ENCODE measurements around the gene SBNO2. TPM values are rescaled to one million over a fixed set of nuclear protein-coding genes. Genes with fewer than 3 reads are reported as not detected.
A peak's percentile ranks its signal among the peaks of the same experiment; 100 is the strongest.

The SBNO2 gene
- total and polyA plus RNA-seq, 2 of the 4 experiments (the other 2 are of a cell fraction), result 13.4 to 40.5 TPM

DNA sequence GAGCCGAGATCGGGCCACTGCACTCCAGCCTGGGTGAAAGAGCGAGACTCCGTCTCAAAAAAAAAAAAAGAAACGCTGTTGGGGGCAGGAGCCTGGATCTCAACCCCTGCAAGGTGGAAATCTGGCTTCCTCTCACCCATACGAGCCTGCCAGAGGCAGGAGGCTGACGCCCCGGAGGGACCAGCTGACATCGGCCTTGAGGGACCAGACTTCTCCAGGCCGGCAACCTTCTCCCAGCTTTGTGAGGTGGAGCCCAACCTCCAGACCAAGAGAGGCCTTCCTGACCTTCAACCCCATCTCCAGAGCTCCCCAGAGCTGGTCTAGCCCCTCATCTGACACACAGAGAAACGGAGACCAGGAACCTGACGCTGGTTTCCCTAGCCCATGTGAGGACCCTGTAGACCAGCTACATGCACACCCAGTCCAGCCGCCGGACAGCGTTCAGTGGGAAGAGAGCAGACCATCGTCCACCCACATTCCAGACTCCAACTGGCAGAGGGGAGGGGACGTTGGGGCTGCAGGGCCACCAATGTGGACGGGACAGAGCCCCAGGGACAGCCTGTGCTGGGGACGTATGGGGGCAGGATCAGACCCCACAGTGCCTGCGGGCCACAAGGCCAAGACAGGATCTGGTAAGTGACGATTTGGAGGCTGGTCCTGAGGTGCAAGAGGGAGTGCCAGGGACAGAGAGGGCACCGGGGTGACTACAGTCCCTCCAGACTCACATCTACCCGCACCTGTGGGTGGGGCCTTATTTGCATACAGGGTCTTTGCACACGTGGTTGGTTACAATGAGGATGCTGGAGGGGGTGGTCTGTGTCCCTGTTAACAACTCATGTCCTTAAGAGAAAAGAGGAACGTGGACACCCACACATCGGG is 11.4 kb downstream of the SBNO2 start:
- intact Hi-C loops (cut with micrococcal nuclease), result no loop called here
- peaks cover 9 to 55% of the 10 kb centered on the region in 2 experiments for H3K79me1 ChIP-seq (ENCODE audit: low read depth in 1 of 2, low read length in 2 of 2)
- no peak overlapping the region for H3K4me3 ChIP-seq (ENCODE audit: insufficient read depth, low read depth, low read length)
- ATAC-seq (ENCODE audit: low read depth) (no peak), DNase-seq (no peak)
- H3K4ac ChIP-seq (ENCODE audit: low read depth, low read length), result no peak overlapping the region
- no peaks in the 10 kb centered on the region for H3K9me3 ChIP-seq (ENCODE audit: control insufficient read depth, insufficient read depth, low read length)
- H3K23ac ChIP-seq (ENCODE audit: low read depth, low read length), result no peak overlapping the region
- H2AK9ac ChIP-seq (replicated peaks; ENCODE audit: low read depth, low read length, poor library complexity), result peak overlapping the region; percentile 24
- POLR2A ChIA-PET (ENCODE audit: unreplicated experiment), result no interaction called here
- no peak overlapping the region for H2BK20ac ChIP-seq (ENCODE audit: low read depth, low read length)
- peaks cover 81% of the 10 kb centered on the region for H4K20me1 ChIP-seq (ENCODE audit: insufficient read depth, low read length)
- H4K5ac ChIP-seq (ENCODE audit: low read depth, low read length), result no peak overlapping the region
- no peak for TF ChIP-seq MXI1 (IDR thresholded peaks at IDR 0.05; ENCODE audit: borderline replicate concordance, low read depth, low read length)
- no peak for TF ChIP-seq MAFK (IDR thresholded peaks at IDR 0.05; ENCODE audit: low read depth, low read length)
- no peak for TF ChIP-seq CEBPB (IDR thresholded peaks at IDR 0.05; ENCODE audit: low read depth, low read length)
- TF ChIP-seq BHLHE40 (IDR thresholded peaks at IDR 0.05; ENCODE audit: low read depth, low read length), result no peak
- TF ChIP-seq RCOR1 (IDR thresholded peaks at IDR 0.05; ENCODE audit: insufficient replicate concordance, low read length), result no peak
- H3K4me1 ChIP-seq (ENCODE audit: control insufficient read depth, insufficient read depth, low read length), result peaks cover 5% of the 10 kb centered on the region; the same call in 1 of the 2 replicates
- in situ Hi-C loops (cut with MboI; ENCODE audit: low sequenced_read_pairs), result no loop called here
- no peak overlapping the region for H2BK120ac ChIP-seq (ENCODE audit: low read depth, low read length)
- no peak overlapping the region for H3K18ac ChIP-seq (ENCODE audit: low read depth, low read length)
- CTCF ChIA-PET, result interaction anchor here (1.0 kb wide), 1 partner anchor 131 kb away, joined by 5 read pairs; no protein-coding TSS in a partner anchor
- no peak overlapping the region for H2BK15ac ChIP-seq (ENCODE audit: low read depth, low read length)
- dilution Hi-C loops (cut with HindIII; ENCODE audit: low sequenced_read_pairs, unreplicated experiment), result no loop called here
- H4K91ac ChIP-seq (ENCODE audit: insufficient read depth, low read depth, low read length), result no peak overlapping the region
- no peak overlapping the region for H3K9ac ChIP-seq (ENCODE audit: low read depth, low read length)
- H2AK5ac ChIP-seq (ENCODE audit: low read depth, low read length), result no peak overlapping the region
- H3K56ac ChIP-seq (ENCODE audit: extremely low read depth, insufficient read depth, low read length), result no peak overlapping the region
- H2AFZ ChIP-seq (replicated peaks; ENCODE audit: low read length, poor library complexity), result no peak overlapping the region
- no peaks in the 10 kb centered on the region for H3K27me3 ChIP-seq (ENCODE audit: control insufficient read depth, insufficient read depth, low read length)
- H3K14ac ChIP-seq (replicated peaks; ENCODE audit: low read depth, low read length), result no peak overlapping the region
- H3K4me2 ChIP-seq (ENCODE audit: low read depth, low read length), result no peak overlapping the region
- 91% methylated on average over 10 of the region's 26 CpGs; no CpG with 5 or more reads in 1 of the 2 experiments for WGBS, 2 experiments (ENCODE audit: extremely low coverage in 2 of 2, insufficient read length in 1 of 2)
- no peak overlapping the region for H2BK5ac ChIP-seq (ENCODE audit: low read depth, low read length, poor library complexity, severe bottlenecking)
- H3K36me3 ChIP-seq (ENCODE audit: control insufficient read depth, insufficient read depth, low read length), result peaks cover 27% of the 10 kb centered on the region
- peaks cover 4% of the 10 kb centered on the region; the same call in 1 of the 2 replicates for H3K9me1 ChIP-seq (ENCODE audit: insufficient read depth, low read length)
- no TSS peak for BruUV-seq (replicated peaks)
- no peak overlapping the region for H4K8ac ChIP-seq (ENCODE audit: low read depth in 2 of 2, low read length in 2 of 2)
- H3K27ac ChIP-seq (ENCODE audit: insufficient read depth, low read length), result no peak overlapping the region

Measured in IMR-90 (cell line).